ENCODE results near the gene SLC35E2B.
"Not testable (repeated sequence)": the region's sequence is repeated elsewhere in the genome, so short reads cannot be mapped to it uniquely, and the experiment has no call there.

DNA sequence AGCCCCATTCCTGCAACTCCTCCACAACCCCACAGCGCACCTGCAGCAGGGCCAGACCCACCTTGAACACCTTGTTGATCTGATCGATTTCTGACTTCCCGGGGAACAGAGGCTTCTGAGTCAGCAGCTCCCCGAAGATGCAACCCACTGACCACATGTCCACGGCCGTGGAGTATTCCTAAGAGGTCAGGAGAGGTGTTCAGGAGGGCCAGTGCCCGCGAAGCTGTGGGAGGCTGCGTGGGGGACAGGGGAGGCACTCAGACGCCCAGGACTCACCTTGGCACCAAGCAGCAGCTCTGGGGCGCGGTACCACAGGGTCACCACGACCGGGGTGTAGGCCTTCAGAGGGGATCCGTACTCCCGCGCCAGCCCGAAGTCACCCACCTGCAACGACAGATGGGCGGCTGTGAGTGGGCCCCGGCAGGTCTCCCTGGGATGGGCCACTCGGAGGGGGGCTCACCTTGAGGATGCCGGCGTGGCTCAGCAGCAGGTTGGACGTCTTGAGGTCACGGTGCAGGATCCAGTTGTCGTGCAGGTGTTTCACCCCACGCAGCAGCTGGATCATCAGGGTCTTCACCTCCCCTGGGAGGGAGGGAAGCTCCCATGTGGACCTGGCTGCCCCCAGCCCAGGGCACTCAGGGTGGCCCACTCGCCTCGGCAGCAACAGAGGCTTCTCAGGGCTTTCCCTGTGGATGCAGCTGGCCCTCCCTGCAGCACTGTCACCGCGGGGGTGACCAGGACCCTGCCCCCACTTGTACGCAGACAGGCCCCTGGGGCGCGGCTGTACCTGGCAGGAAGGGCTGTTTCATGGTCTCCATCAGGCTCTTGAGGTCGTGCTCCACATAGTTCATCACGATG lies 55.7 kb downstream of the SLC35E2B start:
- not testable (repeated sequence) for TF ChIP-seq CTCF, POLR2A (IDR thresholded peaks at IDR 0.05)

Measured in heart left ventricle (tissue), 13 donors.